Stimulated activated CD8-positive, alpha-beta memory T cell treated with anti-CD3 and anti-CD28 coated beads, Interleukin-4, amount 100 ng/mL, for 48 hours (primary cell): ENCODE measurements around the gene PRG3.
"Not testable (repeated sequence)": the region's sequence is repeated elsewhere in the genome, so short reads cannot be mapped to it uniquely, and the experiment has no call there.

ENCODE experiments used
- DNase-seq: peaks from one replicate; pipeline ENCODE4 v3.0.0-alpha.2; 2020

The PRG3 gene

GRCh38 chr11:57387289-57388030 is 6.5 kb upstream of the PRG3 start:
- DNase-seq: no peak

- no peak for DNase-seq
Measured at GRCh38 chr11:57386178-57386940, 5.4 kb upstream of the PRG3 start.

DNA sequence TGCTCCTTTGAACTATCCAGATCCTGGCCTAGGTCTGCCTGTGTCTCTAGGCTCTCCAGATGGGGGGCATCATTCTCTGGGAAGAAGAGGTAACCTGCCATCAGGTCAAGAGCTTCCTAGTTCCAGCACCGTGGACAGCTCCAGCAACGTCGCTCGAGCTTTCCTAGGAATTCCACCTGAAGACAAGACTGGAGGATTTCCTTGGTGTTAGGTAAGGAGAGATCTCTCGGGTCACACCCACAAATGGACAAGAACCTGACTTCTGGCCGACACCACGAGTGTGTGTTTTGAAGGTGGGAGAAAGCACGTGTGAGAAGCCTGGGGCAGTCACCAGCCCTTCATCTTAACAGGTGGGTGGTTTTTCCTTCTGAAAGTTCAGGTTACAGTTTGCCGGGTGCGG is 1.2 kb downstream of the PRG3 start:
- no peak for DNase-seq

DNA sequence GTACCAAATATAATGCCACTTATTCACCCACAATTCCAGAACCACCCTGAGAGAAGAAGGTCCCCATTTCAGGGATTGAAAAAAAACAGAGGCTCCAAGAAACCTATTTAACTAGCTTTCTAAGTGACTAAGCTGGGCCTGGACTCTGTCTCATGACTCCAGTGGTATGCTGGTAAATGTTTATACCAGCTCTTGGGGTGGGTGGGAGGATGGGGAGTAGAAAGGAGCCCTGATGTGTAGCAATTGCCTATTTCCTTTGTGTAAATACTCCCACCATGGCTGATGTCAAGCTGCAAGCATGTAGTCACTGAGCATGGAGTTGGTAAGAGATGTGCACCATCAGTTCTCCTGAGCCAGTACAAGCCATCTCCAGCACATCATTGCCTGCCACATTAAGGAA is 2.8 kb downstream of the PRG3 start:
- DNase-seq: no peak

GRCh38 chr11:57377107-57377506 is 3.8 kb downstream of the PRG3 start:
- no peak for DNase-seq

DNA sequence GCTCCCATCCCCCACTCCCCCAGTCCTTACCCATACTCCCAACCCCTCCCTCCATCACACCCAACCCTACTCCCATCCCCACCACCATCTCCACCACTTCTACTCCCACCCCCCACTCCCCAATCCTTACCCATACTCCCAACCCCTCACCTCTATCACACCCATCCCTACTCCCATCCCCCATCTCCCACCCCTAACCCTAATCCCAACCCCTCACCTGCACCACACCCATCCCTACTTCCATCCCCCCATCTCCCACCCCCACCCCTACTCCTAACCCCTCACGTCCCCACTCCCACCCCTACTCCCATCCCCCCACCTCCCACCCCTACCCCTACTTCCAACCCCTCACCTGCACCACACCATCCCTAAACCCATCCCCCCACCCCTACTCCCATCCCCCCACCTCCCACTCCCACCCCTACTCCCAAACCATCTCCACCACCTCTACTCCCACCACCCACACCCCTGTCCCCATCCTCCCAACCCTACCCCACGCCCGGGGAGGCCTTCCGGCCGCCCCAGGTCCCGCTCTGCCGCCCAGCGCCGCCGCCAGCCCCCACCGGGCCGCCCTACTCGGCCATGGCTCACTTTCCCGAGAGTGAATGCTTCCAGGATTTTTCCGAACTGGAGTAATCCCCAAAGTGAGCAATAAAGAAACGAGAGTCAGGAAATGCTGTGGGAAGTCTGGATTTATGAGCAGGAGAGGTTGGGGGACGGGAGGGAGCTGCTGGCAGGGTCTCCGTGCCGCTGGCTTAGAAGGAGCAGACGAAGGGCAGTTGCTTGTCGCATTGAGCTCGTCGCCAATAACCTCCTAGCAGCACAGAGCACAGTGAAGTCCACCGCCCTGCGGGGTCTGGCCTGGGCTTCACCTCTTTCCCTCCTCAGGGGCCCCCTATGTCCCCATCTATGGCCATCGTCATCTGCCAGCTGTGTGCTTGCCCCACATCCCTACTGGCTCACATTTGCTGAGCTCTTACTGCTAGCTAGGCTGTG is 4.6 kb downstream of the PRG3 start:
- no peak for DNase-seq

GRCh38 chr11:57375490-57375889 is 5.5 kb downstream of the PRG3 start:
- DNase-seq: no peak

DNA sequence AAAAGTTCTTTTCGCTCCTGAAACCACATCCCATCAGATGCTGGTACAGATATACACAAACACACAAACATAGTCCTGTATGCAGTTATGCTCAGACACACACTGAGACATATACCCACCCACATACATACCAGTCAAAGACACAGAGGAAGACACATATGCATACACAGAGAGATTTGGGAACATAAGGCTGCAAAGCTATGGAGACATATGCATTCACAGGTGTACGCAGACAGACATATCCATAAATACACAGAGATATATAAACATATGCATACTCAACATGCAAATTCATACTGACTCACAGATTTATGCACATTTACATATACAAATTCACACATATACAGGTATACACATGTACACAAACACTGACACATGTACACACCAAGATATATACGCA is 6.0 kb downstream of the PRG3 start:
- DNase-seq: no peak

GRCh38 chr11:57373146-57373545 is 7.8 kb downstream of the PRG3 start:
- no peak for DNase-seq

GRCh38 chr11:57370941-57371340 is 10.0 kb downstream of the PRG3 start:
- DNase-seq: no peak

- no peak for DNase-seq
Measured at GRCh38 chr11:57370251-57370650, 10.7 kb downstream of the PRG3 start.

DNA sequence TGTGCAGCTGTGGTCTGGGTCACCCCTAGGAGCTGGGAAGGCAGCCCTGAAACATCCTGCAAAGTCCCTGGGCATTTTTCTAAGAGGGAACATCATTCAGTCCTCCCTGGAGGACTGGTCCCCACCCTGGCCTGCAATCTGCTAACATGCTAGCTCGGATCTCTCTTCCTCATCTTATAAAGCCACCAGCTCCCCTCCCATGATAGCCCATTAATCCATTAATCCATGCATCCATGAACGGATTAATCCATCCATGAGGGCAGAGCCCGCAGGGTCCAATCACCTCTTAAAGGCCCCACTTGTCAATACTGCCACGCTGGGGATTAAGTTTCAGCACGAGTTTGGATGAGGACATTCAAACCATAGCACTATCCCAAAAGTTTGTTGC is 12.1 kb downstream of the PRG3 start:
- no peak for DNase-seq

DNA sequence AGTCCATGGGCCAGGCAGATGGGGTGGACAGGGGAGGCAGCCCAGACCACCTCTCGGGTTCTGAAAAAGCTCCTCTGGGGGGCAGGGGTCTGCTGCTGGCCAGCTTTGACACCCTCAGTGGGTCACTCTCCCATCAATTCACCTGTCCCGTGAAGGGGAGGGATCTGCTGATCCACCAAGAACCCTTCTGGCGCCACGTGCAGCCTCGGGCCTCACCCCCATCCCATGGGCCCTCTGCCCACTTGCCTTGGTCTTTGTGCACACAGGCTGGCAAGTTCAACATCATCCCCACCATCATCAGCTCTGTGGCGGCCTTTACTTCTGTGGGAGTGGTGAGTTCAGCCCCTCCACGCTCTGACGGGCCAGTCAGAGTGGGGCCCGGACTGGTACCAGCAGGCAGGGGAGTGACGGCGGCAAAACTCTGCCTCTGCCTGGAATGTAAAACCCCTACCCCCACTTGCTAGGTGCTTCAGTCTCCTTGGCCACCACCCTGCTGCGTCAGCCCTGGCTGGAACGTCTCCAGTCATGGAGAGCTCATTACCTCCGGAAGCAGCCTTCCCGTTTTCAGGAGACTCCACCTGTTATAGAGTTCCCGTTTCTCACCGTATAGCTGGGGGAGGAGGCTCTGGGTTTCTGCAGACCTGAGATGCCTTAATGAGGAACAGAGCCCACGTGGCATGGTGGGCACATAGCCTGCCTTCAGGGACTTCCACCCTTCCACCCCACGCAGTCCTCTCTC is 12.7 kb downstream of the PRG3 start:
- no peak for DNase-seq

- DNase-seq: no peak
Measured at GRCh38 chr11:57364851-57365660, 15.9 kb downstream of the PRG3 start.

DNA sequence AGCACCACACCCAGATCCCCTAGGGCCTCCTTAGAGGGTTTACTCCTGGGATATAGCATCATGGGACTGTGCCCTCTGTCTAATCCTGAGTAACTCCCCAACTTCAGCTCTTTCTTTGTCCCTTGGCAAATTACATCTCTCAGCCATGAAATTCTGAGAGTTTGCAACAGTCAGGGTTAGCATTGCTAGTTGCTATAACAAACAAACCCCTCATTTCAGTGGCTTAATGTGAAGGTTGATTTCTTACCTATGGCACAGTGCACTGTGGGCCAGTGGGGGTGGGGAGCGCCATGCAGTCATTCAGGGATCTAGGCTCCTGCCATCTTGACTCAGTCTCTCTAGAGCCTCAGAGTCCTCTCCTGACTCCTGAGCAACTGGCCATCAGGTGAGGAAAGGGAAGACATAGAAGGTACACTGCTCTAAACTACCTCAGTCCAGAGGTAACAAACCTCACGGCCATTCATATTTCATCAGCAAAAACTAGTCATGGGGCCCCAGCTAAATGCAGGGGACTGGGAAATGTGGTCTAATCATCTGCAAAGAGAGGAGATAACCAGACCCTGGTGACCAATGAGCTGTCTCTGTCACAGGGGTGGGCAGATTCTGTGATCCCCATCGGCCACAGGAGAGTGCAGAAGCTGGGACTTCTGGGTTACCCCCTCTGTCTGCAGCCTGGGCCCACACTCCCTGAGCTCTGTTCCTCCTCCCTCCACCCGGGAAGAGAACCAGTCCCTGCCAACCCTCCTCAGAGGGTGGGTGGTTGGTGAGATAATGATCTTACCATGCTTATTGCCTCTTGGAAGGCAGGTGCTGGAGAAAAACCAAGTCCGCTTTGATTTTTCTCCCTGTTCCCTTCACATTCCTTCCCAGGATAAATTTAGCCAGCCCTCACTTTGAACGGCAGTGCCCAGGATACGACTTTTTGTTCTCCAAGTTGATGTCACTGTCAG is 17.5 kb downstream of the PRG3 start:
- no peak for DNase-seq

- no peak for DNase-seq
Measured at GRCh38 chr11:57361926-57362325, 19.0 kb downstream of the PRG3 start.

GRCh38 chr11:57361420-57361819 is 19.5 kb downstream of the PRG3 start:
- not testable (repeated sequence) for DNase-seq

DNA sequence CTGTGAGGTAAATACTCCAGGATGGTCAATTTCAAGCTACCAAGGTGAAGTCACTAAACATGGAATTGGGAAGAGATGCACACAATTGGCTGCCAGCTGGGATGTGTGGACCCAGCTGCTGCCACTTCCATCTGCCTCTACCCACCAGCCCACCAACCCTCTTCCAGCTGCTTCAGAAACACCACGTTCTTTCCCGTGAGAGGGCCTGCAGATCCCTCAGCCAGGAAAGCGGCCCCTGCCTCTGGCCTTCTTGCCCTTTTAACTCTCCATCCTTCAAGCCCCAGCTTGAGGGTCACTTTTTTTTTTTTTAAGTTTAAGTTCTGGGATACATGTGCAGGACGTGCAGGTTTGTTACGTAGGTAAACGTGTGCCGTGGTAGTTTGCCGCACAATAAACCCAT is 20.0 kb downstream of the PRG3 start:
- no peak for DNase-seq

GRCh38 chr11:57359896-57360690 is 20.9 kb downstream of the PRG3 start:
- DNase-seq: no peak

DNA sequence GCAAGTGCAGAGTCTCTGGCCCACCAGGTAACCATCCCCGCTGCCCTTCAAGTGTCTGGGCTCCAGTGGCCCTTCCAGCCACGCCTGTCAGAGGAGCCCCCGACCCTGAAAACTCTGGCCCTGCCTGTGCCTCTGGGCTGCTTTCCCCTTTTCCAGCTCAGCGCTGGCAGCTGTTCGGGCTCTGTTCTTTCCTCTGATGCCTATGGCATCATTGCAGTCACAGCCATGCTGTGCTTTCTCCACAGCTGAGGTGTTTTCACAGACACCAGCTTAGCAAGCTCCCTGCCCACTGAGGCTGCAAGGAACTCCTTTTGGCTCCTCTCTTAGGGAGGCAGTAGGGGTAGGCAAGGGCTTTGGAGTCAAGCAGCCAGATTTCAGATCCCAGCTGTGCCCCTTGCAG is 21.6 kb downstream of the PRG3 start:
- no peak for DNase-seq
